SK-MEL-5 (cell line): ENCODE measurements around the gene GMPR2. TPM values are rescaled to one million over a fixed set of nuclear protein-coding genes. Genes with fewer than 3 reads are reported as not detected.
"Not testable (repeated sequence)": the region's sequence is repeated elsewhere in the genome, so short reads cannot be mapped to it uniquely, and the experiment has no call there.

Experiments used
- DNase-seq: peaks from one replicate; pipeline ENCODE4 v3.0.0-alpha.2; 2016; ENCODE audit warnings: low read depth, low spot score
- in situ Hi-C: cut with HindIII; loops from 2 replicates; pipeline ENCODE4 v1.10.0; 2016; ENCODE audit warnings: low sequenced_read_pairs, high pct_unique_total_duplicates, low pct_unique_long_range_greater_than_20kb
- total RNA-seq: library from RNA; depleted of rRNA; stranded (reverse); fragments of >200 nt; shearing (Covaris generic); gene quantifications from 2 replicates; pipeline ENCODE4 v1.2.3, GENCODE V29; 2014

The GMPR2 gene
- total RNA-seq, 1 experiment from 2014 or later: 56.3 TPM

DNA sequence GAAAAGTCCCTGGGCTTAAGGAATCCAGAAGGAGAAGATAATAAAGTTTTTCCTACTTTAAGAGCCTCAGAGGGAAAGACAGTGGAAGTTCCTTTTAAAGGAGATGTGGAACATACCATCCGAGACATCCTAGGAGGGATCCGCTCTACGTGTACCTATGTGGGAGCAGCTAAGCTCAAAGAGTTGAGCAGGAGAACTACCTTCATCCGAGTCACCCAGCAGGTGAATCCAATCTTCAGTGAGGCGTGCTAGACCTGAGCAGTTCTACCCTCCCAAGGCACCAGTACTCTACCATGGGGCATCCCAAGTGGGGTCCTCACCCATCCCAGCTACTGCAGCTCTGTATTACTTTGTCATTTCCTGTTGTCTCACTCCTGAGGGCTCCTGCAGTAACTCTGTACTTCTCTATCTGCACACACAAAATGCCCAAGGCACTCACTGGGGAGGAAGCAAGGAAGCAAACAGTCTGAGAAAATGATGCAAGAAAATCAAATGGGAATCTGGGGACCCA, 5.9 kb downstream of the GMPR2 start:
- DNase-seq: no peak
- in situ Hi-C loops: no loop called here

- in situ Hi-C loops: no loop called here
- no peak for DNase-seq
Measured at GRCh38 chr14:24240110-24240918, 7.6 kb downstream of the GMPR2 start.

GRCh38 chr14:24241829-24242443, 9.2 kb downstream of the GMPR2 start:
- peak; percentile 90 for DNase-seq
- in situ Hi-C loops: no loop called here

DNA sequence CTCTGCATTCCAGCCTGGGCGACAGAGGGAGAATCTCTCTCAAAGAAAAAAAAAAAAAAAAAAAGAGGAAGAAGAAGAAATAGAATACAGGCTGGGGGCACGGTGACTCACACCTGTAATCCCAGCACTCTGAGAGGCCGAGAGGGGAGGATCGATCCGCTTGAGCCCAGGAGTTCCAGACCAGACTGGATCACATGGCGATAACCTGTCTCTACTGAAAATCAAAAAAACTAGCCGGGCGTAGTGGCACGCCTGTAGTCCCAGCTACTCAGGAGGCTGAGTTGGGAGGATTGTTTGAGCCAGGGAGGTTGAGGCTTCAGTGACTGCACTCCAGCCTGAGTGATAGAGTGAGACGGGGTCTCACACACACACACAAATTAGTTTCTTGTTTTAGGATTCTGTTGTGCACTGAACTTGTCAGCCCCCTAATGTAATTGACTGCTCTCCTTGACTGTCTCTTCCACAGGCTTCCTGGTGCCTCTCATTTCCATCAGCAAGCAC, 10.7 kb downstream of the GMPR2 start:
- in situ Hi-C loops: no loop called here
- no peak for DNase-seq

GRCh38 chr14:24245350-24245749, 12.6 kb downstream of the GMPR2 start:
- DNase-seq, in situ Hi-C loops: not testable (repeated sequence)

DNA sequence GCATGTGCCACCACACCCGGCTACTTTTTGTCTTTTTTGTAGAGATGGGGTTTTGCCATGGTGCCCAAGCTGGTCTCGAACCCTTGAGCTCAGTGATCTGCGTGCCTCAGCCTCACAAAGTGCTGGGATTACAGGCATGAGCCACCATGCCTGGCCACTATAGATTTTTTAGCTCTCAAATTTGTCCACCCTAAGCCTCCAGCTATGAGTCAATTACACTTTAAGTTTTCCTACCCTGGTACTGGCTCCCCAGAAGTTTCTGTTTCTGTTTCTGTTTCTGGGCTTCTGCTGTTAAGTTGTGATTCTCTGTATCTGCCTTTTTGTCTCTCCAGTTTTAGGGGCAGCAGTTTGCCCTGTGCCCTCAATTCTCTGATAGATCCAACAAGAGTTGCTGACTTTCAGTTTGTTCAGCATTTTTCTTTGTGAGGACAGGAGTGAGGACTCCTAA, 14.1 kb downstream of the GMPR2 start:
- in situ Hi-C loops: no loop called here

DNA sequence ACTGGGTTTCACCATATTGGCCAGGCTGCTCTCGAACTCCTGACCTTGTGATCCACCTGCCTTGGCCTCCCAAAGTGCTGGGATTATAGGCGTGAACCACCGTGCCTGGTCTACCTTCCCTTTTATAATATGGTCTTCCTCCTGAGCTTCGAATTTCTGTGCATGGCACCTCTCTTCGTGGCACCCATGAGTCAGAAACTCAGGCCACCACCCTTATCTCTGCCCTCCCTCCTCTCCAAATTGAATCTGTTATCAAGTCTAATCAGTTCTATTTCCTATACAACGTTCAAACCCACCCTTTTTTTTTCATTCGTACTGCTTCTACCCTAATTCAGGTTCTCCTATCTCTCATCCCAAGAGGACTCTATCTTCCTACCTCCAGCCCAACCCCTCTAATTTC, 14.7 kb downstream of the GMPR2 start:
- in situ Hi-C loops: no loop called here

More for the DNA sequence above, 14.1 kb downstream of the GMPR2 start:
- DNase-seq: no peak

GRCh38 chr14:24249230-24250021, 16.7 kb downstream of the GMPR2 start:
- DNase-seq: no peak
- in situ Hi-C loops: no loop called here

More for the DNA sequence above, 14.7 kb downstream of the GMPR2 start:
- no peak for DNase-seq

DNA sequence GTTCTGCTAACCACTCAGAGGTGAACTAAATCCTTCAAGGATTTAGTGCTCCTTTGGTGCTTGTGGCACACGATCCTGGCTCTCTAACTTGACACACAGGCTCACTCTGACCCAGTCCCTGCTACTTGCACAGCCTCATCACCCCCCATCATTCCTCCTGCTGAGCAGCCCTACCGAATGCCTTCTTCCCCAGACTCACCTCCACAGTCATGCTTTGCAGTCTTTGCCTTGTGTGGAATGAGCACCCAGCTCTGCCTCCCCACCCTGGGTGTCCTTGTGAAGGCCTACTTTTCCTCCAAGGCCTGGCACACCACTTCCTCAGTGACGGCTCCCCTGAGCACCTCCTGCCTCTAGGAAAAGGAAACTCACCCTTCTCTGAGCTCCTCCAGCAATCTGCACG, 17.6 kb downstream of the GMPR2 start:
- in situ Hi-C loops: no loop called here
- DNase-seq: no peak

DNA sequence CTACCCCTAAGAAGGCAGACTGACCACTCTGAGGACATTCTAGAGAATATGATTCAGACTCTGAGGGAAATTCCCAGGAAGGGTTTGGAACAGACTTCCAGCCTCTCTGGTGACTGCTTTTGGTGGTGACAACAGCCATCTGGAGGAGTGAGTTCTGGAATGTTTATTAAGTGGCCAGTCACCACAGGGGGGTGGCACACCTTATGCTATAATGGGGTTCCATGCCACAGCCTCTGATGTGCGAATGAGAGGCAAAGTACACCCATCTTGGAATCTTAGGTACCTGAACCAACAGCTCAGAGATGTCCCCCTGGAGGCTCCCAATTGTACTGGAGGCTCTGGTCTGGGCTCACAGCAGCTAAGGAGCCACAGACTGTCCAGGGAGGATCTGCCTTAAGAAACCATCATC, 19.2 kb downstream of the GMPR2 start:
- no peak for DNase-seq
- in situ Hi-C loops: no loop called here

DNA sequence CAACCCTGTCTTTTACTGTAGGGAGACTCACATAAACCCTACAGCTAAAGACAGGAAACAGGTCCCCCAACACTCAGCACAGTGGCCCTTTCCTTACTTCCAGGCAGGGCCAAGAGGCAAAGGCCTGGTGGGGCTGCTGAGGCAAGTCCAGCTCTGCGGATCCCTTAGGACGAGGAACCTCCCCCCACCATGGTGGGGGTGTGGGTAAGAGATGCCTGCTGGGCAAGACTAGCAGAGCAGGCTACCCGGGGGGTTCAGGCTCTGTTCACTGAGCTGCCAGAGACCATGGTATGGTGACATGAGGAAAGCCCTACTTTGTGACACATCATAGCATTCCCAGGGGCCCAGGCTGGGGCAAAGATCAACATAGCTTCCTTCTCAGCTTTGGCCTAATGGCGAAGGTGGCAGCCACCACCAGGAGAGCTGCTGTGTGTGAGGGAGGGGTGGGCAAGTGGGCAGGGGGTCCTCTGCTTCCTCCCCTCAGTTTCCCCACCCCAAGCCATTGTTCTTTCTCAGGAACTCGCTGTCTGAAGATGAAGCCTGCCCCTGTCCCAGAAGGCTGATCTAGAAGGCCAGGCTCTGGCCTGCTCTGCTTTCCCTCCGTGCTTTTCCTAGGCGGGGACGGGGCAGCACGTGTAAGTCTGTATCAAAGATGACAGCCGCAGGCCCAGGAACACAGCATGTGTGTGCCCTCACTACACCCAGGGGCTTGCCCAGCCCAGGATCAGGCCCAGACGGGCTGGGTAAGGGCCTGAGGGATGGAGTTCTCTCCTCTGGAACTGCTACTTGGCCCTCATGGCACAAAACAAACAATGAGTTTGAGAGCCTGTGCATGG, 19.8 kb downstream of the GMPR2 start:
- in situ Hi-C loops: no loop called here

DNA sequence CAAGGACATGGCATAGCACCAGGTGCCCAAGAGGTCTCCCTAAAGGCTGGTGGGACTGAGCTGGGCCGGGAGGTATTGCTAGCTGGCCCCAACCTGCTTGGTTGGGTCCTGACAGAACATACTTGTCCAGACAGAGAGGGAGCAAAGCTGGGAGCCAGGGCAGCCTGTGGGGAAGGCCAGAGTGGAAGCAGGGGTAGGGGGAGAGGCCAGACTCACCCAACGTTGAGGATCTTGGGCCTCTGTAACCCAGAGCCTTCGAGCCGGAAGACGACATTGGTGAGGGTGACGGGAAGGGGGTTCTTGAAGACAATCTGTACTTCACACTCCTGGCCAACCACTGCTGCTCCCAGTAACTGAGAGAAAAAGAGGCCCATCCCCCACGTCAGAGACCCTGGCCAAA, 21.2 kb downstream of the GMPR2 start:
- in situ Hi-C loops: no loop called here
- no peak for DNase-seq

More for the DNA sequence above, 19.8 kb downstream of the GMPR2 start:
- no peak for DNase-seq

GRCh38 chr14:24254630-24255392, 22.1 kb downstream of the GMPR2 start:
- in situ Hi-C loops: no loop called here

DNA sequence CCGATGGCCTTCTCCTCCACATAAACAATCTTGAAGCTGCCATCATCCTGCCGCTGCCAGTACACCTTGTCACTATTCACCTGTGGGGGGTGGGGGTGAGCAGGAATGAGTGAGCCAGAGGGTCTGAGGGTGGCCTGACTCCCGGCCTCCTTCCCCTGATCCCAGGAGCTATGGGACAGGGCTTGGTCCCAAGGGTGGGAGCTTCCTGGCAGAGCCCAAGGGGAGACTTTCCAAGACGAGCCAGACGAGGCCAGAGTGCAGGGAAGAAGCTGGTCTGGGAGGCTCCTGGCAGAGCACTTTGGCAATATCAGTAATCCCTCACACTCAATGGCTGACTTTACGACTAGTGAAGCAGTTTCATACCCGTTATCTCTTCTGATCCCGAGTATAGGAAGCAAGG, 22.7 kb downstream of the GMPR2 start:
- in situ Hi-C loops: no loop called here
- DNase-seq: no peak

More at GRCh38 chr14:24254630-24255392, 22.1 kb downstream of the GMPR2 start:
- DNase-seq: no peak

GRCh38 chr14:24255931-24256711, 23.4 kb downstream of the GMPR2 start:
- in situ Hi-C loops: no loop called here
- no peak for DNase-seq

GRCh38 chr14:24256960-24257359, 24.2 kb downstream of the GMPR2 start:
- no peak for DNase-seq
- in situ Hi-C loops: no loop called here
